Caco-2 (cell line): ENCODE data around the gene HDAC3. TPM values are rescaled to one million over a fixed set of nuclear protein-coding genes. Genes with fewer than 3 reads are reported as not detected.

Source experiments
- Bru-seq: library from RNA; stranded (reverse); fragments of 400-500 nt; gene quantifications from one replicate; lab custom pipeline; 2021; lab: Mats Ljungman, UMichigan
- BruChase-seq, 2 experiments: library from RNA; stranded (reverse); fragments of 400-500 nt; gene quantifications; one replicate each; lab custom pipeline; 2021; lab: Mats Ljungman, UMichigan
- BruUV-seq: library from RNA; stranded (reverse); fragments of 400-500 nt; replicated peaks from 2 replicates; lab custom pipeline; 2021; lab: Mats Ljungman, UMichigan
- CTCF ChIA-PET: fragments of 300-600 bp; sonication (Branson Sonifier 250); formaldehyde crosslinking; loops from one replicate; lab custom pipeline; 2022; ENCODE audit warnings: antibody characterized with exemption; lab: Charles Lee
- POLR2A ChIA-PET: fragments of 300-600 bp; sonication (Branson Sonifier 250); formaldehyde crosslinking; loops from one replicate; lab custom pipeline; 2022; ENCODE audit warnings: antibody characterized with exemption; lab: Charles Lee
- DNase-seq, 2 experiments: peaks; one replicate each; pipeline versions ENCODE4 v3.0.0 to v3.0.0-alpha.2; 2020 to 2022
- H3K27me3 ChIP-seq: replicated peaks from 2 replicates; pipeline ENCODE4 v1.6.0; 2011; ENCODE audit warnings: low read length; ENCODE audit not compliant: control insufficient read depth, insufficient read depth
- H3K36me3 ChIP-seq: 2 replicates; pipeline ENCODE4 v1.5.1; 2011; ENCODE audit warnings: low read length; ENCODE audit not compliant: control insufficient read depth, insufficient read depth
- H3K4me1 ChIP-seq: fragments of 250-450 bp; sonication (Bioruptor Pico); 2 replicates; pipeline ENCODE4 v1.5.1; 2020; ENCODE audit warnings: mild to moderate bottlenecking
- H3K4me3 ChIP-seq: 2 replicates; pipeline ENCODE4 v1.5.1; 2011; ENCODE audit warnings: low read depth, mild to moderate bottlenecking, control low read depth, low read length
- H3K9me3 ChIP-seq: fragments of 250-450 bp; sonication (Bioruptor Pico); 2 replicates; pipeline ENCODE4 v1.5.1; 2020; ENCODE audit warnings: mild to moderate bottlenecking, moderate library complexity
- H3K27ac Mint-ChIP-seq: one replicate; pipeline ENCODE4 v1.8.0; 2022; ENCODE audit warnings: mixed read lengths; ENCODE audit not compliant: unreplicated experiment
- H3K27me3 Mint-ChIP-seq: one replicate; pipeline ENCODE4 v1.8.0; 2022; ENCODE audit warnings: mixed read lengths; ENCODE audit not compliant: insufficient read depth, unreplicated experiment
- H3K36me3 Mint-ChIP-seq: one replicate; pipeline ENCODE4 v1.8.0; 2022; ENCODE audit warnings: mild to moderate bottlenecking, mixed read lengths; ENCODE audit not compliant: insufficient read depth, unreplicated experiment
- H3K4me1 Mint-ChIP-seq: one replicate; pipeline ENCODE4 v1.8.0; 2022; ENCODE audit warnings: low read depth, mixed read lengths; ENCODE audit not compliant: unreplicated experiment
- H3K4me3 Mint-ChIP-seq: one replicate; pipeline ENCODE4 v1.8.0; 2022; ENCODE audit warnings: mild to moderate bottlenecking, moderate library complexity, mixed read lengths; ENCODE audit not compliant: unreplicated experiment
- H3K9me3 Mint-ChIP-seq: one replicate; pipeline ENCODE4 v1.8.0; 2022; ENCODE audit warnings: mixed read lengths; ENCODE audit not compliant: unreplicated experiment
- intact Hi-C: fragments of 100-400 bp; cut with micrococcal nuclease; formaldehyde crosslinking; loops from one replicate; pipeline ENCODE4 v1.10.0; 2022; ENCODE audit not compliant: unreplicated experiment
- long read RNA-seq: library from polyadenylated mRNA; stranded (forward); transcript quantifications from one replicate; pipeline ENCODE4 v2.0.0, GENCODE V29; 2022
- total RNA-seq: library from RNA; stranded (reverse); gene quantifications from 2 replicates; pipeline ENCODE4 v1.2.3, GENCODE V29; 2022
- TF ChIP-seq, protein P1 (sequence below), 2 experiments: fragments of 200-600 bp in 1 of 2; IDR thresholded peaks; 1 replicate in 1 of 2; 2 replicates in 1 of 2; pipeline versions ENCODE4 v1.5.1 to v1.8.0; 2011 to 2022; ENCODE audit warnings: antibody characterized with exemption in 1 of 2, control low read depth in 1 of 2, inconsistent platforms in 1 of 2, low read depth in 1 of 2, low read length in 1 of 2, mild to moderate bottlenecking in 1 of 2, moderate library complexity in 1 of 2; ENCODE audit not compliant: insufficient read depth in 1 of 2, severe bottlenecking in 1 of 2, unreplicated experiment in 1 of 2

HDAC3 gene
- total RNA-seq (73.0 and 74.5 TPM in 2 replicates), Bru-seq, nascent RNA (percentile 81 among the genes with signal in this experiment), BruChase-seq, experiment 1, labeled RNA remaining after a 2-hour chase (percentile 90 among the genes with signal in this experiment), BruChase-seq, experiment 2, labeled RNA remaining after a 6-hour chase (percentile 87 among the genes with signal in this experiment)
- long read RNA-seq, transcript HDAC3-201 (15 exons, 1,959 nt) = major isoform, 168 of 206 reads
- long read RNA-seq, partial matches to known transcripts = 7 of 206 reads
- long read RNA-seq, other reads (novel, unspliced or antisense) = 31 of 206 reads

GRCh38 chr5:141636413-141637122 is at the start of gene HDAC3, which contains the start of gene RELL2:
Gene HDAC3, minus strand, starts transcription at chr5:141636849. Its CDS starts 59 bp downstream, at chr5:141636790.
Gene RELL2, plus strand, starts transcription at chr5:141636997. Its CDS starts 1,229 bp downstream, at chr5:141638226.
- TF ChIP-seq, protein P1, sequence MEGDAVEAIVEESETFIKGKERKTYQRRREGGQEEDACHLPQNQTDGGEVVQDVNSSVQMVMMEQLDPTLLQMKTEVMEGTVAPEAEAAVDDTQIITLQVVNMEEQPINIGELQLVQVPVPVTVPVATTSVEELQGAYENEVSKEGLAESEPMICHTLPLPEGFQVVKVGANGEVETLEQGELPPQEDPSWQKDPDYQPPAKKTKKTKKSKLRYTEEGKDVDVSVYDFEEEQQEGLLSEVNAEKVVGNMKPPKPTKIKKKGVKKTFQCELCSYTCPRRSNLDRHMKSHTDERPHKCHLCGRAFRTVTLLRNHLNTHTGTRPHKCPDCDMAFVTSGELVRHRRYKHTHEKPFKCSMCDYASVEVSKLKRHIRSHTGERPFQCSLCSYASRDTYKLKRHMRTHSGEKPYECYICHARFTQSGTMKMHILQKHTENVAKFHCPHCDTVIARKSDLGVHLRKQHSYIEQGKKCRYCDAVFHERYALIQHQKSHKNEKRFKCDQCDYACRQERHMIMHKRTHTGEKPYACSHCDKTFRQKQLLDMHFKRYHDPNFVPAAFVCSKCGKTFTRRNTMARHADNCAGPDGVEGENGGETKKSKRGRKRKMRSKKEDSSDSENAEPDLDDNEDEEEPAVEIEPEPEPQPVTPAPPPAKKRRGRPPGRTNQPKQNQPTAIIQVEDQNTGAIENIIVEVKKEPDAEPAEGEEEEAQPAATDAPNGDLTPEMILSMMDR (IDR thresholded peaks at IDR 0.05; ENCODE audit: insufficient read depth in 1 of 2, low read depth in 1 of 2, low read length in 1 of 2, severe bottlenecking in 1 of 2, unreplicated experiment in 1 of 2) = no peak
- peaks cover 10% of the 10 kb centered on the region; the same call in 1 of the 2 replicates for H3K4me1 ChIP-seq
- H3K4me3 ChIP-seq = peak within 1 kb of the TSS; percentile 85
- Mint-ChIP-seq H3K27ac (peak within 1 kb of the TSS; percentile 72), H3K36me3 (peaks cover 7% of the 10 kb centered on the region), H3K4me3 (peak within 1 kb of the TSS; percentile 90), H3K4me1 (peaks cover 9% of the 10 kb centered on the region), H3K27me3 (no peaks in the 10 kb centered on the region), H3K9me3 (no peaks in the 10 kb centered on the region)
- H3K9me3 ChIP-seq = no peaks in the 10 kb centered on the region
- ChIA-PET POLR2A (interaction anchor here (0.9 to 3.0 kb wide), 5 partner anchors 9 to 45 kb away, joined by 3 to 23 read pairs (median 7); partner anchors contain the start of genes DIAPH1 and FCHSD1), CTCF (interaction anchor here (0.6 to 3.7 kb wide), 6 partner anchors 14 to 72 kb away, joined by 3 to 40 read pairs (median 8); partner anchors contain the start of genes DIAPH1 and FCHSD1)
- peak; percentile 93 to 98 for DNase-seq
- intact Hi-C loops = loop anchor here (1.0 kb wide), 3 partner anchors 15 to 44 kb away; partner anchors contain the start of gene FCHSD1
- peaks cover 1% of the 10 kb centered on the region; the same call in 1 of the 2 replicates for H3K36me3 ChIP-seq
- no TSS peak for BruUV-seq
- no peaks in the 10 kb centered on the region for H3K27me3 ChIP-seq

DNA sequence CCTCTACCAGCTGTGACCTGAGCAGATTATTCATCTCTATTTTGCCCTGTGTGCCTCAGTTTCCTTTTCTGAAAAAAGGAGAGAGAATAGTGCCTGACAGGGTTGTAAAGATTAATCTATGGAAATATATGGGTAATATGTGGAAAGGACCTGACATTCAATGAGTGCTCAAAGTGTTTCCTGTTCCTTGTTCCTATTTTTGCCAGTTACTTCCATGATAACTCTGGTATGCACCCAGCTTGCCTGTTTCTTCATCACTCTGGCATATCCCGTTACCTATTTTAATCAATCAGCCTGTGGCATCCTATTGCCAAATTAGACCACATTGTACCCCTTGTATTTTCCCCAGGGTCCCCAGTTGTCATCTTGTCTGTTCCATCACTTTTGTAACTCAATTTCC is 48.9 kb upstream of the HDAC3 start:
- Mint-ChIP-seq H3K9me3 (no peaks in the 10 kb centered on the region), H3K4me3 (no peak overlapping the region), H3K4me1 (peaks cover 8% of the 10 kb centered on the region), H3K36me3 (no peaks in the 10 kb centered on the region), H3K27me3 (peaks cover 4% of the 10 kb centered on the region), H3K27ac (no peak overlapping the region)
- no peak overlapping the region for H3K4me3 ChIP-seq
- CTCF ChIA-PET = no interaction called here
- no peaks in the 10 kb centered on the region; the same call in 1 of the 2 replicates for H3K27me3 ChIP-seq
- no peaks in the 10 kb centered on the region for H3K9me3 ChIP-seq
- DNase-seq = no peak
- TF ChIP-seq, protein P1 (IDR thresholded peaks at IDR 0.05; ENCODE audit: insufficient read depth in 1 of 2, low read depth in 1 of 2, low read length in 1 of 2, severe bottlenecking in 1 of 2, unreplicated experiment in 1 of 2) = no peak
- H3K36me3 ChIP-seq = no peaks in the 10 kb centered on the region
- POLR2A ChIA-PET = no interaction called here
- intact Hi-C loops = no loop called here
- BruUV-seq = no TSS peak
- H3K4me1 ChIP-seq = peaks cover 15% of the 10 kb centered on the region

GRCh38 chr5:141683596-141684141 is 47.0 kb upstream of the HDAC3 start:
- no peak for DNase-seq
- TF ChIP-seq, protein P1 (IDR thresholded peaks at IDR 0.05; ENCODE audit: insufficient read depth in 1 of 2, low read depth in 1 of 2, low read length in 1 of 2, severe bottlenecking in 1 of 2, unreplicated experiment in 1 of 2) = no peak
- H3K4me1 Mint-ChIP-seq = peaks cover 8% of the 10 kb centered on the region
- no peak overlapping the region for H3K27ac Mint-ChIP-seq
- H3K4me3 ChIP-seq = no peak overlapping the region
- H3K9me3 ChIP-seq = no peaks in the 10 kb centered on the region
- H3K36me3 Mint-ChIP-seq = peaks cover under 1% of the 10 kb centered on the region
- BruUV-seq = no TSS peak
- intact Hi-C loops = no loop called here
- H3K27me3 ChIP-seq = no peaks in the 10 kb centered on the region; the same call in 1 of the 2 replicates
- H3K9me3 Mint-ChIP-seq = no peaks in the 10 kb centered on the region
- no peaks in the 10 kb centered on the region for H3K36me3 ChIP-seq
- ChIA-PET POLR2A (no interaction called here), CTCF (interaction anchor here (0.6 to 1.2 kb wide), 3 partner anchors 8 to 127 kb away, joined by 3 to 9 read pairs (median 5); no protein-coding TSS in a partner anchor)
- H3K4me1 ChIP-seq = peaks cover 15% of the 10 kb centered on the region
- no peak overlapping the region for H3K4me3 Mint-ChIP-seq
- H3K27me3 Mint-ChIP-seq = no peaks in the 10 kb centered on the region
